ENCODE results near the gene CMC4.

CMC4 gene

GRCh38 chrX:155070975-155071693 is at the start of gene CMC4, which contains the start of the genes BRCC3 and MTCP1:
Gene CMC4, minus strand, starts transcription at chrX:155071136. Its CDS starts 7,113 bp downstream, at chrX:155064023.
Gene BRCC3, plus strand, starts transcription at chrX:155071508. Its CDS starts 20 bp downstream, at chrX:155071528.
Gene MTCP1, minus strand, starts transcription at chrX:155071136. Its CDS starts 5,126 bp downstream, at chrX:155066010.
- peak in 1 of 2 donors; percentile 60 for DNase-seq (ENCODE audit: extremely low read depth in 1 of 2, low read depth in 1 of 2)

- DNase-seq (ENCODE audit: extremely low read depth in 1 of 2, low read depth in 1 of 2) = no peak
These were observed 44.4 kb upstream of the CMC4 start for GRCh38 chrX:155115174-155115819.

GRCh38 chrX:155113097-155113496 is 42.2 kb upstream of the CMC4 start:
- no peak for DNase-seq (ENCODE audit: extremely low read depth in 1 of 2, low read depth in 1 of 2)

- no peak for DNase-seq (ENCODE audit: extremely low read depth in 1 of 2, low read depth in 1 of 2)
These were observed 41.2 kb upstream of the CMC4 start for GRCh38 chrX:155112171-155112570.

- no peak for DNase-seq (ENCODE audit: extremely low read depth in 1 of 2, low read depth in 1 of 2)
These were observed 37.5 kb upstream of the CMC4 start for GRCh38 chrX:155108427-155108826.

GRCh38 chrX:155105919-155106318 is 35.0 kb upstream of the CMC4 start:
- no peak for DNase-seq (ENCODE audit: extremely low read depth in 1 of 2, low read depth in 1 of 2)

GRCh38 chrX:155094468-155095061 is 23.6 kb upstream of the CMC4 start:
- DNase-seq (ENCODE audit: extremely low read depth in 1 of 2, low read depth in 1 of 2) = no peak

GRCh38 chrX:155086961-155087735 is 16.2 kb upstream of the CMC4 start:
- no peak for DNase-seq (ENCODE audit: extremely low read depth in 1 of 2, low read depth in 1 of 2)

- DNase-seq (ENCODE audit: extremely low read depth in 1 of 2, low read depth in 1 of 2) = peak in 1 of 2 donors; percentile 14
These were observed 15.4 kb upstream of the CMC4 start for GRCh38 chrX:155086202-155086840.

GRCh38 chrX:155071694-155072280 is 851 bp upstream of the CMC4 start:
- no peak for DNase-seq (ENCODE audit: extremely low read depth in 1 of 2, low read depth in 1 of 2)

GRCh38 chrX:155070663-155070974 is 317 bp downstream of the CMC4 start:
- DNase-seq (ENCODE audit: extremely low read depth in 1 of 2, low read depth in 1 of 2) = no peak

GRCh38 chrX:155070038-155070437 is 898 bp downstream of the CMC4 start:
- DNase-seq (ENCODE audit: extremely low read depth in 1 of 2, low read depth in 1 of 2) = no peak

- DNase-seq (ENCODE audit: extremely low read depth in 1 of 2, low read depth in 1 of 2) = no peak
These were observed 1.5 kb downstream of the CMC4 start for GRCh38 chrX:155069414-155069813.

GRCh38 chrX:155068165-155068564 is 2.8 kb downstream of the CMC4 start:
- no peak for DNase-seq (ENCODE audit: extremely low read depth in 1 of 2, low read depth in 1 of 2)

- no peak for DNase-seq (ENCODE audit: extremely low read depth in 1 of 2, low read depth in 1 of 2)
These were observed 5.8 kb downstream of the CMC4 start for GRCh38 chrX:155065035-155065734.

- DNase-seq (ENCODE audit: extremely low read depth in 1 of 2, low read depth in 1 of 2) = no peak
These were observed 9.2 kb downstream of the CMC4 start for GRCh38 chrX:155061760-155062159.

GRCh38 chrX:155056877-155057792 is 13.8 kb downstream of the CMC4 start:
- peak in 1 of 2 donors; percentile 19 for DNase-seq (ENCODE audit: extremely low read depth in 1 of 2, low read depth in 1 of 2)

GRCh38 chrX:155056471-155056870 is 14.5 kb downstream of the CMC4 start:
- DNase-seq (ENCODE audit: extremely low read depth in 1 of 2, low read depth in 1 of 2) = no peak

GRCh38 chrX:155055494-155055893 is 15.4 kb downstream of the CMC4 start:
- no peak for DNase-seq (ENCODE audit: extremely low read depth in 1 of 2, low read depth in 1 of 2)

Data from activated CD8-positive, alpha-beta memory T cell treated with anti-CD3 and anti-CD28 coated beads for 1 hour (primary cell).